IMR-90 (cell line): ENCODE results near the gene NDFIP2. TPM values are rescaled to one million over a fixed set of nuclear protein-coding genes. Genes with fewer than 3 reads are reported as not detected.

ENCODE experiments used
- ATAC-seq: fragments of 200-7000 bp; cut with Tn5 transposase; 2 replicates; pipeline ENCODE4 v1.9.1; 2020; ENCODE audit warnings: low read depth, mild to moderate bottlenecking, moderate library complexity
- BruUV-seq: library from RNA; stranded (reverse); fragments of 400-500 nt; replicated peaks from 2 replicates; lab custom pipeline; 2021; lab: Mats Ljungman, UMichigan
- CTCF ChIA-PET: fragments of 300-600 bp; formaldehyde crosslinking; extraction: SDS; loops from one replicate; lab custom pipeline; 2021; ENCODE audit warnings: antibody characterized with exemption; lab: Yijun Ruan, JAX
- POLR2A ChIA-PET: fragments of 300-600 bp; sonication (Branson Sonifier 250); formaldehyde crosslinking; loops from one replicate; lab custom pipeline; 2022; ENCODE audit warnings: antibody characterized with exemption; ENCODE audit not compliant: unreplicated experiment; lab: Charles Lee
- DNase-seq: peaks from one replicate; pipeline ENCODE4 v3.0.0; 2013
- H2AFZ ChIP-seq: replicated peaks from 2 replicates; pipeline ENCODE3; 2013; ENCODE audit warnings: low read length, mild to moderate bottlenecking; ENCODE audit not compliant: poor library complexity
- H2AK5ac ChIP-seq: 2 replicates; pipeline ENCODE4 v1.6.1; 2013; ENCODE audit warnings: low read depth, low read length, inconsistent platforms
- H2AK9ac ChIP-seq: replicated peaks from 2 replicates; pipeline ENCODE3; 2013; ENCODE audit warnings: mild to moderate bottlenecking, low read depth, low read length, moderate library complexity; ENCODE audit not compliant: poor library complexity
- H2BK120ac ChIP-seq: 2 replicates; pipeline ENCODE4 v1.6.1; 2013; ENCODE audit warnings: low read depth, low read length, inconsistent platforms
- H2BK15ac ChIP-seq: 3 replicates; pipeline ENCODE4 v1.6.1; 2013; ENCODE audit warnings: low read depth, low read length, inconsistent platforms
- H2BK20ac ChIP-seq: 2 replicates; pipeline ENCODE4 v1.6.1; 2013; ENCODE audit warnings: low read depth, mild to moderate bottlenecking, inconsistent platforms, low read length, moderate library complexity
- H2BK5ac ChIP-seq: 2 replicates; pipeline ENCODE4 v1.6.1; 2013; ENCODE audit warnings: mild to moderate bottlenecking, low read depth, low read length, inconsistent platforms; ENCODE audit not compliant: poor library complexity, severe bottlenecking
- H3K14ac ChIP-seq: replicated peaks from 2 replicates; pipeline ENCODE4 v1.6.1; 2013; ENCODE audit warnings: low read depth, low read length, inconsistent platforms
- H3K18ac ChIP-seq: 2 replicates; pipeline ENCODE4 v1.6.1; 2013; ENCODE audit warnings: low read depth, low read length, control low read depth
- H3K23ac ChIP-seq: 2 replicates; pipeline ENCODE4 v1.6.1; 2013; ENCODE audit warnings: low read depth, low read length, inconsistent platforms
- H3K27ac ChIP-seq: 2 replicates; pipeline ENCODE4 v1.5.1; 2013; ENCODE audit warnings: mild to moderate bottlenecking, control low read depth, low read length; ENCODE audit not compliant: insufficient read depth
- H3K27me3 ChIP-seq: 2 replicates; pipeline ENCODE4 v1.6.1; 2013; ENCODE audit warnings: low read length; ENCODE audit not compliant: control insufficient read depth, insufficient read depth
- H3K36me3 ChIP-seq: 2 replicates; pipeline ENCODE4 v1.6.1; 2013; ENCODE audit warnings: low read length, mixed read lengths; ENCODE audit not compliant: control insufficient read depth, insufficient read depth
- H3K4ac ChIP-seq: 2 replicates; pipeline ENCODE4 v1.6.1; 2013; ENCODE audit warnings: low read depth, low read length, inconsistent platforms
- H3K4me1 ChIP-seq: 2 replicates; pipeline ENCODE4 v1.6.1; 2013; ENCODE audit warnings: low read length, mixed read lengths; ENCODE audit not compliant: control insufficient read depth, insufficient read depth
- H3K4me2 ChIP-seq: 2 replicates; pipeline ENCODE4 v1.6.1; 2013; ENCODE audit warnings: low read depth, mild to moderate bottlenecking, control low read depth, low read length, moderate library complexity
- H3K4me3 ChIP-seq: 2 replicates; pipeline ENCODE4 v1.5.1; 2013; ENCODE audit warnings: low read depth, mild to moderate bottlenecking, control low read depth, low read length, moderate library complexity; ENCODE audit not compliant: insufficient read depth
- H3K56ac ChIP-seq: 2 replicates; pipeline ENCODE4 v1.6.1; 2013; ENCODE audit warnings: low read length, inconsistent platforms; ENCODE audit not compliant: insufficient read depth; ENCODE audit errors: extremely low read depth
- H3K79me1 ChIP-seq, 2 experiments: 2 replicates each; pipeline ENCODE4 v1.6.1; 2013; ENCODE audit warnings: low read length in 2 of 2, inconsistent platforms in 1 of 2, low read depth in 1 of 2
- H3K9ac ChIP-seq: 2 replicates; pipeline ENCODE4 v1.6.1; 2013; ENCODE audit warnings: low read depth, low read length, control low read depth
- H3K9me1 ChIP-seq: 2 replicates; pipeline ENCODE4 v1.6.1; 2013; ENCODE audit warnings: low read length, inconsistent platforms; ENCODE audit not compliant: insufficient read depth
- H3K9me3 ChIP-seq: 2 replicates; pipeline ENCODE4 v1.6.1; 2013; ENCODE audit warnings: low read length; ENCODE audit not compliant: control insufficient read depth, insufficient read depth
- H4K20me1 ChIP-seq: 2 replicates; pipeline ENCODE4 v1.6.1; 2013; ENCODE audit warnings: low read length, inconsistent platforms; ENCODE audit not compliant: insufficient read depth
- H4K5ac ChIP-seq: 2 replicates; pipeline ENCODE4 v1.6.1; 2013; ENCODE audit warnings: mild to moderate bottlenecking, low read depth, low read length, control low read depth
- H4K8ac ChIP-seq, 2 experiments: 2 replicates each; pipeline ENCODE4 v1.6.1; 2013; ENCODE audit warnings: low read depth in 2 of 2, low read length in 2 of 2, control low read depth in 1 of 2, inconsistent platforms in 1 of 2
- H4K91ac ChIP-seq: 2 replicates; pipeline ENCODE4 v1.6.1; 2013; ENCODE audit warnings: low read depth, low read length, inconsistent platforms; ENCODE audit not compliant: insufficient read depth
- BHLHE40 ChIP-seq: fragments of 150-350 bp; IDR thresholded peaks from 2 replicates; pipeline ENCODE4 v1.6.1; 2016; ENCODE audit warnings: mild to moderate bottlenecking, low read depth, low read length
- CEBPB ChIP-seq: IDR thresholded peaks from 2 replicates; pipeline ENCODE4 v1.6.1; 2012; ENCODE audit warnings: low read depth, low read length, improper control_type of control experiment
- CHD1 ChIP-seq: IDR thresholded peaks from 2 replicates; pipeline ENCODE4 v1.6.1; 2012; ENCODE audit warnings: low read depth, low read length, improper control_type of control experiment
- CTCF ChIP-seq: conservative IDR thresholded peaks from 2 replicates; pipeline ENCODE4 v1.5.1; 2012; ENCODE audit warnings: mild to moderate bottlenecking, low read depth, low read length, improper control_type of control experiment
- ELK1 ChIP-seq: fragments of 150-350 bp; IDR thresholded peaks from 2 replicates; pipeline ENCODE4 v1.6.1; 2016; ENCODE audit warnings: low read depth, mild to moderate bottlenecking, low read length, moderate library complexity, borderline replicate concordance
- FOS ChIP-seq: fragments of 150-350 bp; IDR thresholded peaks from 2 replicates; pipeline ENCODE4 v1.6.1; 2016; ENCODE audit warnings: low read depth, low read length
- MAFK ChIP-seq: IDR thresholded peaks from 2 replicates; pipeline ENCODE4 v1.6.1; 2012; ENCODE audit warnings: low read depth, low read length, improper control_type of control experiment
- MAZ ChIP-seq: IDR thresholded peaks from 2 replicates; pipeline ENCODE4 v1.6.1; 2012; ENCODE audit warnings: low read depth, mild to moderate bottlenecking, low read length, improper control_type of control experiment, moderate library complexity, borderline replicate concordance
- MXI1 ChIP-seq: IDR thresholded peaks from 2 replicates; pipeline ENCODE4 v1.6.1; 2012; ENCODE audit warnings: low read depth, mild to moderate bottlenecking, low read length, moderate library complexity, borderline replicate concordance
- NFE2L2 ChIP-seq: fragments of 150-350 bp; IDR thresholded peaks from 2 replicates; pipeline ENCODE4 v1.6.1; 2016; ENCODE audit warnings: low read depth, mild to moderate bottlenecking, low read length
- POLR2A ChIP-seq: IDR thresholded peaks from 2 replicates; pipeline ENCODE4 v1.6.1; 2012; ENCODE audit warnings: mild to moderate bottlenecking, low read depth, low read length
- RAD21 ChIP-seq: IDR thresholded peaks from 2 replicates; pipeline ENCODE4 v1.6.1; 2012; ENCODE audit warnings: low read length, improper control_type of control experiment
- RCOR1 ChIP-seq: IDR thresholded peaks from 2 replicates; pipeline ENCODE4 v1.6.1; 2012; ENCODE audit warnings: mild to moderate bottlenecking, low read length, improper control_type of control experiment; ENCODE audit not compliant: insufficient replicate concordance
- RFX5 ChIP-seq: IDR thresholded peaks from 2 replicates; pipeline ENCODE4 v1.8.0; 2012; ENCODE audit warnings: low read depth, mild to moderate bottlenecking, low read length, moderate library complexity
- SMC3 ChIP-seq: fragments of 150-350 bp; IDR thresholded peaks from 2 replicates; pipeline ENCODE4 v1.6.1; 2016; ENCODE audit warnings: low read depth, mild to moderate bottlenecking, antibody characterized with exemption, low read length, moderate library complexity
- USF2 ChIP-seq: fragments of 150-350 bp; IDR thresholded peaks from 2 replicates; pipeline ENCODE4 v1.6.1; 2017; ENCODE audit warnings: mild to moderate bottlenecking, antibody characterized with exemption, low read length, low read depth
- WGBS, 2 experiments: methylation state at CpG; one replicate each; pipeline versions ENCODE4 v1.1.5 to v1.1.7; 2013; ENCODE audit warnings: missing lambda C conversion rate in 2 of 2; ENCODE audit not compliant: insufficient read length in 1 of 2; ENCODE audit errors: extremely low coverage in 2 of 2; 5-methylcytosine and 5-hydroxymethylcytosine counted together
- dilution Hi-C: fragments of 300-500 bp; cut with HindIII; formaldehyde crosslinking; loops from one replicate; pipeline ENCODE4 v1.14.3; 2018; ENCODE audit warnings: low sequenced_read_pairs; ENCODE audit not compliant: unreplicated experiment
- in situ Hi-C: fragments of 300-500 bp; cut with MboI; formaldehyde crosslinking; loops from 3 replicates; pipeline ENCODE4 v1.14.3; 2019; ENCODE audit warnings: low sequenced_read_pairs, inconsistent platforms, mixed read lengths
- intact Hi-C: fragments of 100-400 bp; cut with micrococcal nuclease; formaldehyde crosslinking; loops from 2 replicates; pipeline ENCODE4 v1.10.0; 2022
- polyA plus RNA-seq, 3 experiments: library from polyadenylated mRNA; depleted of rRNA; stranded (reverse); fragments of >200 nt; gene quantifications; 2 replicates each; pipeline ENCODE4 v1.2.3, GENCODE V29; 2012; ENCODE audit warnings: low replicate concordance in 1 of 3
- total RNA-seq: library from RNA; depleted of rRNA; stranded (reverse); fragments of >200 nt; gene quantifications from 2 replicates; pipeline ENCODE4 v1.2.3, GENCODE V29; 2012

Gene NDFIP2
- total and polyA plus RNA-seq, 2 of the 4 experiments (the other 2 are of a cell fraction), result 23.8 to 25.8 TPM

DNA sequence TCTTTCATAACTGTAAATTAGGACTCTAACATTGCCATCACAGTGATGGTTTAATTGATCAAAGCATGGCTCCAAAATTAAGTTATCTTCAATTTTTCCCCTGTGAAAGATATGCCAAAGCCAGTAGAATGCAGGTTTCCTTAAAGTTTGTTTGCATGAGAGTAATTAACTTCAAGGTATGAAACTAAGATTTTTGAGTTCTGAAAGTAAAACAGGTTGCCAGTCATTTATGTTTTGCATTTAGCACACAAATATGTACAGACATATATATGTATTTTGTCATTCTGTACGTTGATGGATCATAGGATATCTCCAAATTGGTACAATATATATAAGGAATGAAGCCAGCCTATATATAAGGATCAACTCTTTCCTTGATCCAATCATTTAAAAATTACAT is 23.6 kb upstream of the NDFIP2 start:
- no peaks in the 10 kb centered on the region for H3K36me3 ChIP-seq
- no peak overlapping the region for H2AK9ac ChIP-seq
- no peak overlapping the region for H2AFZ ChIP-seq
- ChIA-PET POLR2A (interaction anchor here (0.6 kb wide), 1 partner anchor 28 kb away, joined by 3 read pairs; no protein-coding TSS in a partner anchor), CTCF (no interaction called here)
- no peak overlapping the region for H3K27ac ChIP-seq
- ATAC-seq (no peak), DNase-seq (no peak)
- in situ Hi-C loops, result no loop called here
- TF ChIP-seq SMC3 (no peak), FOS (no peak), RFX5 (no peak), CEBPB (no peak), RAD21 (no peak), MXI1 (no peak), POLR2A (no peak), NFE2L2 (no peak), RCOR1 (no peak), USF2 (no peak), MAFK (no peak), BHLHE40 (no peak), CHD1 (no peak), MAZ (no peak), CTCF (no peak), ELK1 (no peak)
- H3K4me2 ChIP-seq, result no peak overlapping the region
- H3K4me1 ChIP-seq, result no peaks in the 10 kb centered on the region
- no peak overlapping the region for H4K5ac ChIP-seq
- H3K9ac ChIP-seq, result no peak overlapping the region
- no peak overlapping the region for H3K23ac ChIP-seq
- dilution Hi-C loops, result no loop called here
- H2BK5ac ChIP-seq, result no peak overlapping the region
- H4K20me1 ChIP-seq, result no peaks in the 10 kb centered on the region
- H3K9me3 ChIP-seq, result no peaks in the 10 kb centered on the region
- H3K4ac ChIP-seq, result no peak overlapping the region
- no peaks in the 10 kb centered on the region for H3K27me3 ChIP-seq
- H4K8ac ChIP-seq, result no peak overlapping the region
- no peak overlapping the region for H2BK15ac ChIP-seq
- H2BK20ac ChIP-seq, result no peak overlapping the region
- no CpG with 5 or more reads among the region's 1 CpG for WGBS, 2 experiments
- H3K18ac ChIP-seq, result no peak overlapping the region
- no peaks in the 10 kb centered on the region for H3K79me1 ChIP-seq
- no peak overlapping the region for H3K4me3 ChIP-seq
- no peak overlapping the region for H3K56ac ChIP-seq
- H4K91ac ChIP-seq, result no peak overlapping the region
- H3K14ac ChIP-seq, result no peak overlapping the region
- intact Hi-C loops, result no loop called here
- H2BK120ac ChIP-seq, result no peak overlapping the region
- no peak overlapping the region for H2AK5ac ChIP-seq
- no peaks in the 10 kb centered on the region for H3K9me1 ChIP-seq
- no TSS peak for BruUV-seq
